Right renal cortex interstitium (tissue), 3 donors: ENCODE measurements around the gene ZFAND2A. TPM values are rescaled to one million over a fixed set of nuclear protein-coding genes. Genes with fewer than 3 reads are reported as not detected.
"Not testable (repeated sequence)": the region's sequence is repeated elsewhere in the genome, so short reads cannot be mapped to it uniquely, and the experiment has no call there.

ENCODE experiments used
- DNase-seq, 3 donors: peaks; one replicate each; pipeline ENCODE4 v3.0.0-alpha.2; 2013; ENCODE audit warnings: low read depth in 3 of 3, low spot score in 2 of 3
- polyA plus RNA-seq, 3 donors: library from polyadenylated mRNA; unstranded; fragments of 120-200 nt; gene quantifications; one replicate each; pipeline ENCODE4 v1.2.1, GENCODE V29; 2013; ENCODE audit not compliant: insufficient read length in 3 of 3

ZFAND2A gene
- polyA plus RNA-seq, 3 donors, result 22.8 to 28.9 (median 26.9) TPM

DNA sequence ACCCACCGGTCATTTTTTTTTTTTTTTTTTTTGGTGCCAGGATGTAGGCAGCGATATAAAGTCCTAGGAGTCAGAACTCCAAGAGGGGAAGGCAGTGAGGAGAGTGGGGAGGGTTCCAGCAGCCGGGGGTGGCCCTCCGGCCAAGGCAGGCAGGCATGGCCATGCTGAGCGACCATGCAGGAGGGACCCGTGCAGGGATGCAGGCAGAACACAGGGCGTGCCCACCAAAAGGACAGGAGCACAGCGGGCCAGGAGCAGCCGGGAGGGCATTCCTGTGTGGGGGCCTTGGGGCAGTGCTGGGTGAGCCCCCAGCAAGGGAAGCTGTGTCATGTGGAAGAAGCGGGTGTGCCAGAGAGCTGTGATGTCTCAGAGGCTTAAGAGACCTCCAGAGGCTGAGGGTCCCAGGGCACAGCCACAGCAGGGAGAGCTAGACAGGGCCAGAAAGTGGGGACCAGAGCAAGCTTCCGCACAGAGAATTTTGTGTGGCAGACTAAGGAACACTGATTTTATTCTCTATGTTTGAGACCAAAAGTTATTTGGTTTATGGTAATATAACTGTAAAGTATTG, 5.7 kb downstream of the ZFAND2A start:
- DNase-seq, result no peak

- no peak for DNase-seq
Measured at GRCh38 chr7:1152492-1152891, 7.5 kb downstream of the ZFAND2A start.

DNA sequence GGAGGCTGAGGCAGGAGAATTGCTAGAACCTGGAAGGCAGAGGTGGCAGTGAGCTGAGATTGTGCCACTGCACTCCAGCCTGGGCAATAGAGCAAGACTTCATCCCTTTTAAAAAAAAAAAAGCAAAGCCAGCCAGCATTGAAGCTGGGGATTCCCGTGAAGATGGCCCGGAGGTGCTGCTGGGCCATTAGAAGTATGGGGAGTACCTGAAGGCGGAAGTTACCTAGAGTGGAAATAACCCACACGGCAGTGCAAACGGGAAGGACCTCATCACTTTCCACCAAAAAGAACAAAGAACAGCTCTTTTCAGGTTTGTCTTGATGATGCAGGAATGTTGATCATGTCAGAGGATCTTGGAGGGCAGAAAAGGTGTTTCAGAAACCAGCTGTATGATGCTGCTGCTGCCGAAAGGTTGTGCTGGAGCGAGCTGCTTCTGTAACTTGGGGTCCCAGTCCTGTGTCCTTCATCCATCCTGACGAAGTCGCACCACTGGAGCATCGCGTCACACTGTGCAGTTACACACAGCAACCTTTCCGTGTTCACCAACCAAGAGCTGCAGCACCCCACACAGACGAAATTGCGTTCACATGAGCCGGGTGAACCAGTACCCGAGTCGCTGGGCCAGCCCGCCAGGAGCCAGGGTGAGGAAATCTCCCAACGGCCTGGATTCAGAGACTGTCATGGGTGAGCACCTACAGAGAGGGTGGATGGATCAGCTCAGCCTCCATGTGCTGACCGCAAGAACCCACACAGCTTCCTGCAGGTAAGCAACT, 8.2 kb downstream of the ZFAND2A start:
- no peak for DNase-seq

- DNase-seq, result no peak
Measured at GRCh38 chr7:1151156-1151555, 8.8 kb downstream of the ZFAND2A start.

GRCh38 chr7:1150400-1151002, 9.5 kb downstream of the ZFAND2A start:
- no peak for DNase-seq

- no peak for DNase-seq
Measured at GRCh38 chr7:1149351-1149794, 10.6 kb downstream of the ZFAND2A start.

GRCh38 chr7:1147873-1148272, 12.1 kb downstream of the ZFAND2A start:
- DNase-seq, result not testable (repeated sequence)

- no peak for DNase-seq
Measured at GRCh38 chr7:1144269-1144771, 15.7 kb downstream of the ZFAND2A start.

DNA sequence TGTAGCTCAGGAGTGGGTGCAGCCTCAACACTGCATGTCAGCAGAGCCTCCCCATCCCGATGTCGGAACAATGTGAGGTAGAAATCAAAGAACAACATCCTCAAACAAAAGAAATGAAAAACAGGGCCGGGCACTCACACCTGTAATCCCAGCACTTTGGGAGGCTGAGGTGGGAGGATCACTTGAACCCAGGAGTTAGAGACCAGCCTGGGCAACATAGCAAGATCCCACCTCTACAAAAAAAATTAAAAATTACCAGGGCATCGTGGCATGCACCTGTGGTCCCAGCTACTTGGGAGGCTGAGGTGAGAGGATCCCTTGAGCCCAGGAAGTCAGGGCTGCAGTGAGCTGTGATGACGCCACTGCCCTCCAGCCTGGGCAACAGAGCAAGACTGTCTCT, 17.0 kb downstream of the ZFAND2A start:
- DNase-seq, result not testable (repeated sequence)

GRCh38 chr7:1142051-1142635, 17.9 kb downstream of the ZFAND2A start:
- DNase-seq, result no peak

GRCh38 chr7:1141651-1142050, 18.3 kb downstream of the ZFAND2A start:
- no peak for DNase-seq

- DNase-seq, result no peak
Measured at GRCh38 chr7:1140476-1141104, 19.4 kb downstream of the ZFAND2A start.

DNA sequence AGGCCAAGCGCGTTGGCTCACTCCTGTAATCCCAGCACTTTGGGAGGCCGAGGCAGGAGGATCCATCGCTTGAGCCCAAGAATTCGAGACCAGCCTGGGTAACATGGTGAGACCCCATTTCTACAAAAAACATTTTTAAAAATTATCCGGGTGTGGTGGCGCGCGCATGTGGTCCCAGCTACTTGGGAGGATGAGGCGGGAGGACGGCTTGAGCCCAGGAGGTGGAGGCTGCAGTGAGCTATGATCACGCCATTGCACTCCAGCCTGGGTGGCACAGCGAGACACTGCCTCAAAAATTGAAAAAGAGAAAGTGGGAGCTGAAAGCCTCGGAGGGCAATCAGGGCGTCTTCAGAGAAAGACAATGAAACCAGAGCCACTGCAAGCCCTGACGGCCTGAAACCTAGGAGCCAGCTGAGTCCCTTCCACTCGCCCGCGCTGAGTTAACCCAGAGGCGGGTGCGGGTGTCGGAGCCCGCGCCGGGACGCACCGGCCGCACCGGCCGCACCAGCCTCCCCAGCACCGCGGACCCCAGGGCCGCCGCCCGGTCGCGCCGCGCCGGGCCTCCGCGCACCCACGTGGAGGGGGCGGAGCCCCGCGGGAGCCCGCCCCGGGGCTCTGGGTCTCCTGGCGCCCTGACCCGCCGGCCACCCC, 22.4 kb downstream of the ZFAND2A start:
- DNase-seq, result no peak

- no peak for DNase-seq
Measured at GRCh38 chr7:1136841-1137516, 23.0 kb downstream of the ZFAND2A start.

DNA sequence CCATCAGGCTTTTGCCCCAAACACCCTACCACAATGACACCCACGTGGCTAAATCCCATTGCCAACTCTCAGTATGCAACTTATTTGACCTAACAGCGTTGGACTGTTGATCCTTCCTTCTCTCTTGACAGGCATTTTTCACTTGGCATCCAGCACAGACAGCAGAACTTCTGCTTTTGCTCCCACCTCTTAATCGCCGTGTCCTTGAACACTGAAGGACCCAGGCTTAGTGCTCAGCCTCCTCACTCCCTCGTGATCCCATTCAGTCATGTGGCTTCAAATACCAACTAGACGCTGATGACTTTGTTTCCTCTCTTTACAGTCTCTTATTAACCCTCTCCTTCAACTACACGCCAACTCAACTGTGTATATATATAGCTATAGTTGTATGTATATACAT, 25.0 kb downstream of the ZFAND2A start:
- no peak for DNase-seq

GRCh38 chr7:1131471-1132265, 28.3 kb downstream of the ZFAND2A start:
- DNase-seq, result no peak

DNA sequence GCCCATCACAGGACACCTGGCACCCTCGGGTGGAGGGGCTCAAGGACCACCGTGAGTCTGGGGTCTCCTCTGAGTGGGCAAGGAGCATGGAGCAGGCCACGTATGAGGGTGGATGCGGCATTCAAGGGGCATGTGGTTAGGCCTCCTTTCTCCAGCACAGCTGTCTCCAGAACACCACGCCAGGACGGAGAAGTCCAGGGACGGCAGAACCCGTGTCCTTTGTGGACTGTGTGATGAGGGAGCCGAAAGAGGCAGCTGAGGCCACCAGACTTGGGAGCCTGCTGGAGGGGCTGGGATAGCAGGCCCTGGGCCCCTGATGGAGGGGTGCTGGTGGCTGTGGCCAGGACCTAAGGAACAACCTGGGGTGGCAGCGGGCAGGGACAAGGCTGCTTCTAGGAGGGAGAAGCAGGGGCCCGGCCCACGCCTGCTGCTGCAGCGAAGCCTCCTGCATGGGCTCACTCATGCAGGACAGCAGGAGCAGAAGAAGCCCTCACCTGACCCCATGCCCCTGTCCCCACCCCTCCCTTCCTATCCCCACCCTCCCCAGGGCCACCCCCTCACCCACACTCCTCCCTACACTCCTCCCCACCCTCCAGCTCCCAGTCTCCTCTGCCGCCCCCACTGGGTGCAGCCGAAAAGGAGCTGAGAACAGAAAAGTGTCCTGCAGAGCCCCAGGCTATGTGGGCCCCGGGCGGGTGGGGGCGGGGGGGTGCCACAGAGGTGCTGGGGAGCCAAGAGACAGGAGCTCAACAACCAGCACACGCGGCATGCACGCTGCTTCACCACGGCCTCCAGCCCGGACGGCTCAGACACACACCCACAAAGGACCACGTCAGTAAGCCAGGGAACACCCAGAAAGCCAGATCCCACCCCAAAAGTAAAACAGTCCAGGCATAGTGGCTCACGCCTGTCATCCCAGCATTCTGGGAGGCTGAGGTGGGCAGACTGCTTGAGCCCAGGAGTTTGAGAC, 29.7 kb downstream of the ZFAND2A start:
- no peak for DNase-seq

GRCh38 chr7:1129431-1129830, 30.6 kb downstream of the ZFAND2A start:
- DNase-seq, result no peak
